Globus pallidus (tissue), 1 donor: ENCODE measurements around the gene TBC1D3B.
"Not testable (repeated sequence)": the region's sequence is repeated elsewhere in the genome, so short reads cannot be mapped to it uniquely, and the experiment has no call there.

Experiments
- DNase-seq: peaks from one replicate; pipeline ENCODE4 v3.0.0-alpha.2; 2015; ENCODE audit warnings: low spot score

The TBC1D3B gene

GRCh38 chr17:36181446-36182175, 5.2 kb upstream of the TBC1D3B start:
- DNase-seq = not testable (repeated sequence)

GRCh38 chr17:36168836-36169235, 7.6 kb downstream of the TBC1D3B start:
- not testable (repeated sequence) for DNase-seq

- no peak for DNase-seq
Measured at GRCh38 chr17:36153895-36154610, 22.4 kb downstream of the TBC1D3B start.

GRCh38 chr17:36152639-36153120, 23.8 kb downstream of the TBC1D3B start:
- DNase-seq = no peak

GRCh38 chr17:36151891-36152638, 24.4 kb downstream of the TBC1D3B start:
- no peak for DNase-seq

- no peak for DNase-seq
Measured at GRCh38 chr17:36149296-36149820, 27.1 kb downstream of the TBC1D3B start.

GRCh38 chr17:36148559-36149295, 27.7 kb downstream of the TBC1D3B start:
- DNase-seq = peak; percentile 22

- DNase-seq = no peak
Measured at GRCh38 chr17:36147601-36148000, 28.8 kb downstream of the TBC1D3B start.

GRCh38 chr17:36144981-36145729, 31.3 kb downstream of the TBC1D3B start:
- DNase-seq = no peak

- no peak for DNase-seq
Measured at GRCh38 chr17:36144014-36144413, 32.4 kb downstream of the TBC1D3B start.

- no peak for DNase-seq
Measured at GRCh38 chr17:36142806-36143205, 33.6 kb downstream of the TBC1D3B start.

GRCh38 chr17:36142235-36142634, 34.2 kb downstream of the TBC1D3B start:
- no peak for DNase-seq

GRCh38 chr17:36136439-36136838, 40.0 kb downstream of the TBC1D3B start:
- no peak for DNase-seq

- no peak for DNase-seq
Measured at GRCh38 chr17:36136036-36136435, 40.4 kb downstream of the TBC1D3B start.

GRCh38 chr17:36135465-36135864, 41.0 kb downstream of the TBC1D3B start:
- no peak for DNase-seq

GRCh38 chr17:36133602-36134236, 42.7 kb downstream of the TBC1D3B start:
- DNase-seq = peak; percentile 17

GRCh38 chr17:36132421-36132831, 44.0 kb downstream of the TBC1D3B start:
- no peak for DNase-seq

- DNase-seq = no peak
Measured at GRCh38 chr17:36131931-36132330, 44.5 kb downstream of the TBC1D3B start.

GRCh38 chr17:36131421-36131820, 45.0 kb downstream of the TBC1D3B start:
- no peak for DNase-seq

- DNase-seq = no peak
Measured at GRCh38 chr17:36130346-36130745, 46.1 kb downstream of the TBC1D3B start.
